ENCODE data around the gene PPIF.

Gene PPIF

GRCh38 chr10:79310200-79310865 is 36.9 kb upstream of the PPIF start:
- Histone ChIP-seq H3K9me3 (ENCODE audit: severe bottlenecking) (no peaks in the 10 kb centered on the region), H3K27ac (ENCODE audit: poor library complexity, severe bottlenecking) (no peak overlapping the region), H3K27me3 (ENCODE audit: insufficient read depth, poor library complexity, severe bottlenecking) (no peaks in the 10 kb centered on the region), H3K4me3 (ENCODE audit: severe bottlenecking) (no peak overlapping the region), H3K4me1 (ENCODE audit: insufficient read depth, poor library complexity, severe bottlenecking) (no peaks in the 10 kb centered on the region), H3K36me3 (ENCODE audit: low read depth) (peaks cover 26% of the 10 kb centered on the region)
- TF ChIP-seq, protein P1, sequence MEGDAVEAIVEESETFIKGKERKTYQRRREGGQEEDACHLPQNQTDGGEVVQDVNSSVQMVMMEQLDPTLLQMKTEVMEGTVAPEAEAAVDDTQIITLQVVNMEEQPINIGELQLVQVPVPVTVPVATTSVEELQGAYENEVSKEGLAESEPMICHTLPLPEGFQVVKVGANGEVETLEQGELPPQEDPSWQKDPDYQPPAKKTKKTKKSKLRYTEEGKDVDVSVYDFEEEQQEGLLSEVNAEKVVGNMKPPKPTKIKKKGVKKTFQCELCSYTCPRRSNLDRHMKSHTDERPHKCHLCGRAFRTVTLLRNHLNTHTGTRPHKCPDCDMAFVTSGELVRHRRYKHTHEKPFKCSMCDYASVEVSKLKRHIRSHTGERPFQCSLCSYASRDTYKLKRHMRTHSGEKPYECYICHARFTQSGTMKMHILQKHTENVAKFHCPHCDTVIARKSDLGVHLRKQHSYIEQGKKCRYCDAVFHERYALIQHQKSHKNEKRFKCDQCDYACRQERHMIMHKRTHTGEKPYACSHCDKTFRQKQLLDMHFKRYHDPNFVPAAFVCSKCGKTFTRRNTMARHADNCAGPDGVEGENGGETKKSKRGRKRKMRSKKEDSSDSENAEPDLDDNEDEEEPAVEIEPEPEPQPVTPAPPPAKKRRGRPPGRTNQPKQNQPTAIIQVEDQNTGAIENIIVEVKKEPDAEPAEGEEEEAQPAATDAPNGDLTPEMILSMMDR (IDR thresholded peaks at IDR 0.05; ENCODE audit: poor library complexity, severe bottlenecking), result no peak
- ATAC-seq (ENCODE audit: low read depth) (no peak), DNase-seq (ENCODE audit: low spot score) (no peak)

- Histone ChIP-seq H3K27me3 (ENCODE audit: insufficient read depth, poor library complexity, severe bottlenecking) (no peaks in the 10 kb centered on the region), H3K9me3 (ENCODE audit: severe bottlenecking) (no peaks in the 10 kb centered on the region), H3K27ac (ENCODE audit: poor library complexity, severe bottlenecking) (no peak overlapping the region), H3K36me3 (ENCODE audit: low read depth) (peaks cover 26% of the 10 kb centered on the region), H3K4me1 (ENCODE audit: insufficient read depth, poor library complexity, severe bottlenecking) (no peaks in the 10 kb centered on the region), H3K4me3 (ENCODE audit: severe bottlenecking) (no peak overlapping the region)
- DNase-seq (ENCODE audit: low spot score) (no peak), ATAC-seq (ENCODE audit: low read depth) (no peak)
- TF ChIP-seq, protein P1 (IDR thresholded peaks at IDR 0.05; ENCODE audit: poor library complexity, severe bottlenecking), result no peak
Observed at GRCh38 chr10:79310911-79311573, 36.2 kb upstream of the PPIF start.

DNA sequence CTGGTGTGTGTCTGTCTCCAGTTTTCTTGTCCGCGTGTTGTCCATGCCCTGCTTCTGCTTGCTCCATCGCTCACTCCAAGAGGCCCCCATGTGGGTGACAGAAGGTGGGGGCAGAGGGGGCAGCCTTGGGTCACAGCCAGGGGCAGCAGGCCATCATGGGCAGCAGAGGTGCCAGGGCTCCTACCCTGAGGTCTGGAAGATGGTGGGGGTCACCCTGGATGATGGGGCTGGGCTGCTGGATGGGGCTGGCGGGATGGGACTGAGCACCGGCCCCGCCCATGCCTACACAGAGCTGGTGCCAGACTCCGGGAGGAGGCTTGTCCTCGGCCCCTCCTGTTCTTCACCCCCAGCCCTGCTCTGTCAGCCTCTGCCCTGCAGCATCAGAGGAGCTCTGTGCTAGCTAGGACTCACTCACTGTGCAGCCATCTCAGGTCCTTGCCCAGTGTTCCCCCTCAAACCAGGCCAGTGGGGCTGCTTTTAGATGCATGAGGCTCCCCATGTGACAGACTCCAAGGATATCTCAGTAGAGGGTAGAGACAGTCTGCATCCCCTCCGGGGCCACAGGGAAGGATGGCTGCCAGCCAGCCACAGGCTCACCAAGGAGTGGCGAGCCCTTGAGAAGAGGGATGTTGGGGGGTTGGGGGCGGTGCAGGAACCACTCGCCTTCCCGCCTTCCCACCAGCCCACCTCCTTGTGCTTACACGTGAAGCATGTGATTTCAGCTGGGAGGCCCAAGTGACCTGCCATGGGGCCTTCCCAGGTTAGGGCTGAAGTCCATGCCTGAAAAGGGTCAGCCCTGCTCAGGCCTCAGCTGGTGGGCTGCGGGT is 35.5 kb upstream of the PPIF start:
- H3K4me1 ChIP-seq (ENCODE audit: insufficient read depth, poor library complexity, severe bottlenecking), result no peaks in the 10 kb centered on the region
- DNase-seq (ENCODE audit: low spot score) (no peak), ATAC-seq (ENCODE audit: low read depth) (no peak)
- no peaks in the 10 kb centered on the region for H3K9me3 ChIP-seq (ENCODE audit: severe bottlenecking)
- peaks cover 26% of the 10 kb centered on the region for H3K36me3 ChIP-seq (ENCODE audit: low read depth)
- no peak overlapping the region for H3K27ac ChIP-seq (ENCODE audit: poor library complexity, severe bottlenecking)
- no peaks in the 10 kb centered on the region for H3K27me3 ChIP-seq (ENCODE audit: insufficient read depth, poor library complexity, severe bottlenecking)
- TF ChIP-seq, protein P1 (IDR thresholded peaks at IDR 0.05; ENCODE audit: poor library complexity, severe bottlenecking), result no peak
- H3K4me3 ChIP-seq (ENCODE audit: severe bottlenecking), result no peak overlapping the region

DNA sequence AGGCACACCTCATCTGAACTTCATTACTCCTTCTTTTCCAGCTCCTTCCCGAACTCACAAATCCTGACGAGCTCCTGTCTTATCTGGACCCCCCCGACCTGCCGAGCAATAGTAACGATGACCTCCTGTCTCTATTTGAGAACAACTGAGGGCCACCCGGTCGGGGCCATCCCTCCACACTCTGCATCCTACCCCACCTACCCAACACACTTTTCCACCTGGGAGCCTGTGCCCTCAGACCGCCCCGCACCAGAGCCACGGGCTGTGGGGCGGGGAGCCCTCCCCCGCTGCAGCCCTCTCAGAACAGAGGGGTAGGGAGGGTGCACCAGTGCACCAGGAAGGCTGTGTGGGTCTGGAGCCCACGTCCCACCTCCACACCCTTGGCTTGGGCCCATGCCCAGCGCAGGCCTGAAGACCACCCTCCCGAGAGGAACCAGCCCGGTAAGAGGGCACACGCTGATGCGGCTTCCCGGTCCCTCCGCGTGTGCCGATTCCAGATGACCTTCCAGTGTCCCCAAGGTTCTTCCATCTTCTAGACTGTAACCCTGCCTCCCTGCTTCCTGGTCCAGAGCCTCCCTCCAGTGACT is 34.6 kb upstream of the PPIF start:
- peaks cover 23% of the 10 kb centered on the region for H3K36me3 ChIP-seq (ENCODE audit: low read depth)
- no peaks in the 10 kb centered on the region for H3K27me3 ChIP-seq (ENCODE audit: insufficient read depth, poor library complexity, severe bottlenecking)
- TF ChIP-seq, protein P1 (IDR thresholded peaks at IDR 0.05; ENCODE audit: poor library complexity, severe bottlenecking), result no peak
- no peak overlapping the region for H3K4me3 ChIP-seq (ENCODE audit: severe bottlenecking)
- no peak for DNase-seq (ENCODE audit: low spot score)
- peaks cover 6% of the 10 kb centered on the region for H3K4me1 ChIP-seq (ENCODE audit: insufficient read depth, poor library complexity, severe bottlenecking)
- no peak overlapping the region for H3K27ac ChIP-seq (ENCODE audit: poor library complexity, severe bottlenecking)
- H3K9me3 ChIP-seq (ENCODE audit: severe bottlenecking), result no peaks in the 10 kb centered on the region
- no peak for ATAC-seq (ENCODE audit: low read depth)
